HepG2 (cell line): ENCODE data around the gene PNLDC1. TPM values are rescaled to one million over a fixed set of nuclear protein-coding genes. Genes with fewer than 3 reads are reported as not detected.
A peak's percentile ranks its signal among the peaks of the same experiment; 100 is the strongest.

Source experiments
- ATF1 ChIP-seq: IDR thresholded peaks from 2 replicates; pipeline ENCODE4 v1.6.1; 2016; ENCODE audit warnings: mild to moderate bottlenecking, control low read depth
- FOSL2 ChIP-seq: sonication (generic); formaldehyde crosslinking; IDR thresholded peaks from 2 replicates; pipeline ENCODE4 v1.4.0; 2020; ENCODE audit warnings: missing genetic modification reagents
- HNRNPK ChIP-seq: fragments of 200-400 bp; formaldehyde crosslinking; IDR thresholded peaks from 2 replicates; pipeline ENCODE4 v1.6.1; 2018; ENCODE audit warnings: low read length, low read depth, moderate library complexity, mild to moderate bottlenecking; ENCODE audit not compliant: poor library complexity, severe bottlenecking
- HOXA9 ChIP-seq: sonication (generic); formaldehyde crosslinking; IDR thresholded peaks from 2 replicates; pipeline ENCODE4 v1.8.1; 2022; ENCODE audit warnings: missing genetic modification reagents, mild to moderate bottlenecking, moderate library complexity, borderline replicate concordance
- IKZF1 ChIP-seq: fragments of 450-650 bp; IDR thresholded peaks from 2 replicates; pipeline ENCODE4 v1.7.1; 2016
- MZF1 ChIP-seq: sonication (generic); formaldehyde crosslinking; IDR thresholded peaks from 2 replicates; pipeline ENCODE4 v1.8.1; 2023; ENCODE audit warnings: mild to moderate bottlenecking, missing genetic modification reagents, borderline replicate concordance
- NFYC ChIP-seq: IDR thresholded peaks from 2 replicates; pipeline ENCODE4 v1.6.1; 2016; ENCODE audit warnings: missing genetic modification reagents, missing compliant biosample characterization
- NR1H2 ChIP-seq: sonication (generic); formaldehyde crosslinking; IDR thresholded peaks from 2 replicates; pipeline ENCODE4 v1.8.1; 2022; ENCODE audit warnings: low read depth, missing genetic modification reagents, borderline replicate concordance
- NR2F2 ChIP-seq: IDR thresholded peaks from 2 replicates; pipeline ENCODE4 v1.6.1; 2012; ENCODE audit warnings: low read depth, inconsistent platforms, borderline replicate concordance
- RORA ChIP-seq: sonication (generic); formaldehyde crosslinking; IDR thresholded peaks from 2 replicates; pipeline ENCODE4 v1.5.0; 2020; ENCODE audit warnings: mild to moderate bottlenecking, missing genetic modification reagents, moderate library complexity
- SMC3 ChIP-seq: IDR thresholded peaks from 2 replicates; pipeline ENCODE4 v1.6.1; 2011; ENCODE audit warnings: low read length, improper control_type of control experiment
- TBL1XR1 ChIP-seq: fragments of 150-350 bp; IDR thresholded peaks from 2 replicates; pipeline ENCODE4 v1.6.1; 2014; ENCODE audit warnings: borderline replicate concordance, low read length; ENCODE audit not compliant: partially characterized antibody
- ZBTB42 ChIP-seq: sonication (generic); formaldehyde crosslinking; IDR thresholded peaks from 2 replicates; pipeline ENCODE4 v1.5.0; 2020; ENCODE audit warnings: mild to moderate bottlenecking, missing genetic modification reagents
- ZFP36 ChIP-seq: fragments of 150-350 bp; IDR thresholded peaks from 2 replicates; pipeline ENCODE4 v1.6.1; 2018; ENCODE audit warnings: borderline replicate concordance, low read length, low read depth; ENCODE audit not compliant: partially characterized antibody
- ZNF570 ChIP-seq: sonication (generic); formaldehyde crosslinking; IDR thresholded peaks from 2 replicates; pipeline ENCODE4 v1.4.0; 2020; ENCODE audit warnings: mild to moderate bottlenecking, missing genetic modification reagents, borderline replicate concordance
- ZNF7 ChIP-seq: IDR thresholded peaks from 2 replicates; pipeline ENCODE4 v1.6.1; 2016; ENCODE audit warnings: missing biosample characterization, missing genetic modification reagents
- ZNF720 ChIP-seq: sonication (generic); formaldehyde crosslinking; IDR thresholded peaks from 2 replicates; pipeline ENCODE4 v1.4.0; 2020; ENCODE audit warnings: missing genetic modification reagents
- ZSCAN25 ChIP-seq: sonication (generic); formaldehyde crosslinking; IDR thresholded peaks from 2 replicates; pipeline ENCODE4 v1.8.0; 2022; ENCODE audit warnings: mild to moderate bottlenecking, missing genetic modification reagents
- polyA plus RNA-seq, 8 experiments: library from polyadenylated mRNA; depleted of rRNA in 3 of 8; stranded (reverse) in 7 of 8; unstranded in 1 of 8; fragments of >200 nt; fragmentation: Illumina TruSeq in 4 of 8; extraction: Trizol in 4 of 8; gene quantifications; 2 replicates each; pipeline versions ENCODE4 v1.2.1 to v1.2.3, GENCODE V29; 2011 to 2016; ENCODE audit warnings: low read depth in 4 of 8, missing spikeins in 1 of 8, mixed read lengths in 1 of 8; ENCODE audit not compliant: insufficient read depth in 1 of 8
- total RNA-seq, 5 experiments: library from RNA; depleted of rRNA; stranded (reverse); fragments of >200 nt; fragmentation: Illumina TruSeq; extraction: Trizol; gene quantifications; 2 replicates each; pipeline ENCODE4 v1.2.3, GENCODE V29; 2016; ENCODE audit warnings: low read depth in 1 of 5
- TF ChIP-seq, protein P1 (sequence below): sonication (generic); formaldehyde crosslinking; IDR thresholded peaks from 2 replicates; pipeline ENCODE4 v1.4.0; 2020; ENCODE audit warnings: mild to moderate bottlenecking, missing genetic modification reagents
- TF ChIP-seq, protein P2 (sequence below): sonication (generic); formaldehyde crosslinking; IDR thresholded peaks from 2 replicates; pipeline ENCODE4 v1.4.0; 2020; ENCODE audit warnings: mild to moderate bottlenecking, missing genetic modification reagents
- TF ChIP-seq, protein P3 (sequence below): sonication (generic); formaldehyde crosslinking; conservative IDR thresholded peaks from 2 replicates; pipeline ENCODE4 v1.4.0; 2020; ENCODE audit warnings: missing genetic modification reagents
- TF ChIP-seq, protein P4 (sequence below): sonication (generic); formaldehyde crosslinking; IDR thresholded peaks from 2 replicates; pipeline ENCODE4 v1.4.0; 2020; ENCODE audit warnings: mild to moderate bottlenecking, missing genetic modification reagents

The PNLDC1 gene
- total and polyA plus RNA-seq, 2 of the 13 experiments (the other 11 are each of a cell fraction or from before 2014, with no cell fraction given): not detected

DNA sequence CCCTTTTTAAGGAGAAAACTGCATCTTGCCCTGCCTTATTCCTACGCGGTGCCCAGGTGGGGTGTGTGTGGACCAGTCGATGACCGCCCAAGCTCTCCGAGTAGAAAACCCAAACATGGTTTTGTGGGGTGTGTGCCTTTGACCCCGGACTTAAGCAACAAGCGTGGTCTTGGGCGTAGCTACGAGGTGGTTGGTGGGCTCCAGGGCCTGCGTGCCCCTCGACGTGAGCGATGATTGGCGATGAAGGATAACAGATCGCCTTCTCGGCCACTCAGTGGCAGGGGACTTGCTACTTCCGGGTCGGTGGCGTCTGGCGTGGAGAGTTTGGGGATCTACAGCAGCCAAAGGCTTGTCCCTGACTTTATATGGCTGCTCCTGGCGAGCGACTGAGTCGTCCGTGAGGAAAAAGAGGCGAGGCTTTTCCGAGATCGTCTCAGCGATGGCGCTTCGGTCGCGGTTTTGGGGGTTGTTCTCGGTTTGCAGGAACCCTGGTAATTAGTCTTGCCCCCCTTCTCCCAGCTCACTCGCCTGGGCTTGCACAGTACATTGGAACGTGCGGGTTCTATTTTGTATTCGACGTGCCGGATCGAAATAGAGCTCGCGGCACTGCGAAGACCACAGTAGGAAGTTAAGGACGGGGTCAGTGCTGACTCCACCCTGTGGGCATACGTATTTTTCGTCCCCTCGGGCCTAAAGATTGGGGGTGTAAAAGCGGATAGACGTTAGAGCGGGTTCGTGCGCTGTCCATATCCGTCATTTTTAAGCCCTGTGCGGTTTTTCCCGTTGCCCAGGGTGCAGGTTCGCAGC lies 9.7 kb upstream of the PNLDC1 start, which contains the start of gene MRPL18 (continued):
- TF ChIP-seq NR2F2: no peak
- TF ChIP-seq ZSCAN25 (CRISPR knock-in tag): no peak
- no peak for TF ChIP-seq IKZF1
- peak; percentile 88 for TF ChIP-seq ATF1 (CRISPR knock-in tag)
- no peak for TF ChIP-seq RORA (CRISPR knock-in tag)
- TF ChIP-seq, protein P1, sequence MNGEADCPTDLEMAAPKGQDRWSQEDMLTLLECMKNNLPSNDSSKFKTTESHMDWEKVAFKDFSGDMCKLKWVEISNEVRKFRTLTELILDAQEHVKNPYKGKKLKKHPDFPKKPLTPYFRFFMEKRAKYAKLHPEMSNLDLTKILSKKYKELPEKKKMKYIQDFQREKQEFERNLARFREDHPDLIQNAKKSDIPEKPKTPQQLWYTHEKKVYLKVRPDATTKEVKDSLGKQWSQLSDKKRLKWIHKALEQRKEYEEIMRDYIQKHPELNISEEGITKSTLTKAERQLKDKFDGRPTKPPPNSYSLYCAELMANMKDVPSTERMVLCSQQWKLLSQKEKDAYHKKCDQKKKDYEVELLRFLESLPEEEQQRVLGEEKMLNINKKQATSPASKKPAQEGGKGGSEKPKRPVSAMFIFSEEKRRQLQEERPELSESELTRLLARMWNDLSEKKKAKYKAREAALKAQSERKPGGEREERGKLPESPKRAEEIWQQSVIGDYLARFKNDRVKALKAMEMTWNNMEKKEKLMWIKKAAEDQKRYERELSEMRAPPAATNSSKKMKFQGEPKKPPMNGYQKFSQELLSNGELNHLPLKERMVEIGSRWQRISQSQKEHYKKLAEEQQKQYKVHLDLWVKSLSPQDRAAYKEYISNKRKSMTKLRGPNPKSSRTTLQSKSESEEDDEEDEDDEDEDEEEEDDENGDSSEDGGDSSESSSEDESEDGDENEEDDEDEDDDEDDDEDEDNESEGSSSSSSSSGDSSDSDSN (CRISPR knock-in tag): peak; percentile 15; the same call in 1 of the 2 replicates
- TF ChIP-seq ZNF570 (CRISPR knock-in tag): no peak
- peak; percentile 9 for TF ChIP-seq TBL1XR1
- TF ChIP-seq SMC3: no peak
- TF ChIP-seq, protein P2, sequence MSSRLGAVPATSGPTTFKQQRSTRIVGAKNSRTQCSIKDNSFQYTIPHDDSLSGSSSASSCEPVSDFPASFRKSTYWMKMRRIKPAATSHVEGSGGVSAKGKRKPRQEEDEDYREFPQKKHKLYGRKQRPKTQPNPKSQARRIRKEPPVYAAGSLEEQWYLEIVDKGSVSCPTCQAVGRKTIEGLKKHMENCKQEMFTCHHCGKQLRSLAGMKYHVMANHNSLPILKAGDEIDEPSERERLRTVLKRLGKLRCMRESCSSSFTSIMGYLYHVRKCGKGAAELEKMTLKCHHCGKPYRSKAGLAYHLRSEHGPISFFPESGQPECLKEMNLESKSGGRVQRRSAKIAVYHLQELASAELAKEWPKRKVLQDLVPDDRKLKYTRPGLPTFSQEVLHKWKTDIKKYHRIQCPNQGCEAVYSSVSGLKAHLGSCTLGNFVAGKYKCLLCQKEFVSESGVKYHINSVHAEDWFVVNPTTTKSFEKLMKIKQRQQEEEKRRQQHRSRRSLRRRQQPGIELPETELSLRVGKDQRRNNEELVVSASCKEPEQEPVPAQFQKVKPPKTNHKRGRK: no peak
- TF ChIP-seq, protein P3, sequence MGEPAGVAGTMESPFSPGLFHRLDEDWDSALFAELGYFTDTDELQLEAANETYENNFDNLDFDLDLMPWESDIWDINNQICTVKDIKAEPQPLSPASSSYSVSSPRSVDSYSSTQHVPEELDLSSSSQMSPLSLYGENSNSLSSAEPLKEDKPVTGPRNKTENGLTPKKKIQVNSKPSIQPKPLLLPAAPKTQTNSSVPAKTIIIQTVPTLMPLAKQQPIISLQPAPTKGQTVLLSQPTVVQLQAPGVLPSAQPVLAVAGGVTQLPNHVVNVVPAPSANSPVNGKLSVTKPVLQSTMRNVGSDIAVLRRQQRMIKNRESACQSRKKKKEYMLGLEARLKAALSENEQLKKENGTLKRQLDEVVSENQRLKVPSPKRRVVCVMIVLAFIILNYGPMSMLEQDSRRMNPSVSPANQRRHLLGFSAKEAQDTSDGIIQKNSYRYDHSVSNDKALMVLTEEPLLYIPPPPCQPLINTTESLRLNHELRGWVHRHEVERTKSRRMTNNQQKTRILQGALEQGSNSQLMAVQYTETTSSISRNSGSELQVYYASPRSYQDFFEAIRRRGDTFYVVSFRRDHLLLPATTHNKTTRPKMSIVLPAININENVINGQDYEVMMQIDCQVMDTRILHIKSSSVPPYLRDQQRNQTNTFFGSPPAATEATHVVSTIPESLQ (CRISPR knock-in tag): no peak
- TF ChIP-seq NFYC (CRISPR knock-in tag): peak; percentile 95
- no peak for TF ChIP-seq ZNF720 (CRISPR knock-in tag)
- TF ChIP-seq NR1H2 (CRISPR knock-in tag): no peak
- TF ChIP-seq ZFP36: no peak
- TF ChIP-seq MZF1: no peak
- TF ChIP-seq ZNF7 (CRISPR knock-in tag): no peak
- TF ChIP-seq ZBTB42: no peak; the same call in 1 of the 2 replicates
- TF ChIP-seq HOXA9: no peak
- TF ChIP-seq, protein P4, sequence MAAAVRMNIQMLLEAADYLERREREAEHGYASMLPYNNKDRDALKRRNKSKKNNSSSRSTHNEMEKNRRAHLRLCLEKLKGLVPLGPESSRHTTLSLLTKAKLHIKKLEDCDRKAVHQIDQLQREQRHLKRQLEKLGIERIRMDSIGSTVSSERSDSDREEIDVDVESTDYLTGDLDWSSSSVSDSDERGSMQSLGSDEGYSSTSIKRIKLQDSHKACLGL (CRISPR knock-in tag): no peak
- no peak for TF ChIP-seq FOSL2 (CRISPR knock-in tag)
- no peak for TF ChIP-seq HNRNPK
